ENCODE data around the gene NMT1. TPM values are rescaled to one million over a fixed set of nuclear protein-coding genes. Genes with fewer than 3 reads are reported as not detected.

NMT1 gene
- total RNA-seq, 1 experiment from 2014 or later: 152 TPM

- TF ChIP-seq HMGXB4 (CRISPR knock-in tag; IDR thresholded peaks at IDR 0.05) (no peak), ZNF219 (CRISPR knock-in tag; IDR thresholded peaks at IDR 0.05; ENCODE audit: borderline replicate concordance) (no peak), SMAD3 (CRISPR knock-in tag; IDR thresholded peaks at IDR 0.05; ENCODE audit: borderline replicate concordance) (no peak), NFATC4 (CRISPR knock-in tag; IDR thresholded peaks at IDR 0.05) (no peak), EMX1 (CRISPR knock-in tag; IDR thresholded peaks at IDR 0.05) (no peak)
Measured at GRCh38 chr17:45096926-45097325, 35.8 kb downstream of the NMT1 start (continued).

- Mint-ChIP-seq H3K27me3 (ENCODE audit: low read depth) (no peaks in the 10 kb centered on the region), H3K27ac (no peak overlapping the region; the same call in 1 of the 2 replicates), H3K9me3 (no peaks in the 10 kb centered on the region), H3K36me3 (peaks cover 73% of the 10 kb centered on the region), H3K4me3 (no peak overlapping the region), H3K4me1 (no peaks in the 10 kb centered on the region)
- no peak for ATAC-seq
- POLR2A ChIA-PET: interaction anchor here (0.5 to 0.9 kb wide), 2 partner anchors 11 to 107 kb away, joined by 3 read pairs; no protein-coding TSS in a partner anchor
- TF ChIP-seq ARID4B (CRISPR knock-in tag; IDR thresholded peaks at IDR 0.05; ENCODE audit: borderline replicate concordance) (no peak), ZSCAN18 (CRISPR knock-in tag; IDR thresholded peaks at IDR 0.05) (no peak), RORB (CRISPR knock-in tag; IDR thresholded peaks at IDR 0.05) (no peak), PRRX2 (CRISPR knock-in tag; IDR thresholded peaks at IDR 0.05) (no peak), ZNF671 (CRISPR knock-in tag; IDR thresholded peaks at IDR 0.05) (no peak)
- DNase-seq (ENCODE audit: low spot score): no peak
- CTCF ChIA-PET: interaction anchor here (0.6 to 2.7 kb wide), 37 partner anchors 9 to 736 kb away, joined by 3 to 28 read pairs (median 6); partner anchors contain the start of genes ACBD4, GFAP, HEXIM2 and NMT1
Measured at GRCh38 chr17:45098081-45098868, 37.2 kb downstream of the NMT1 start.

GRCh38 chr17:45098869-45099616, 37.9 kb downstream of the NMT1 start:
- DNase-seq (ENCODE audit: low spot score) (peak; percentile 94), ATAC-seq (peak; percentile 96)
- H3K9me3 Mint-ChIP-seq: no peaks in the 10 kb centered on the region
- H3K36me3 Mint-ChIP-seq: peaks cover 73% of the 10 kb centered on the region
- H3K27ac Mint-ChIP-seq: peak overlapping the region; percentile 87
- no peaks in the 10 kb centered on the region for H3K27me3 Mint-ChIP-seq (ENCODE audit: low read depth)
- ChIA-PET CTCF (interaction anchor here (0.6 to 2.7 kb wide), 43 partner anchors 10 to 232 kb away, joined by 3 to 28 read pairs (median 5); partner anchors contain the start of genes ACBD4, EFTUD2, GFAP and HEXIM2), POLR2A (interaction anchor here (0.5 to 0.9 kb wide), 2 partner anchors 10 to 106 kb away, joined by 3 read pairs; no protein-coding TSS in a partner anchor)
- H3K4me1 Mint-ChIP-seq: no peaks in the 10 kb centered on the region
- H3K4me3 Mint-ChIP-seq: no peak overlapping the region
- no peak for TF ChIP-seq MYBL2 (CRISPR knock-in tag; IDR thresholded peaks at IDR 0.05)
- no peak for TF ChIP-seq AFF4 (CRISPR knock-in tag; IDR thresholded peaks at IDR 0.05; ENCODE audit: borderline replicate concordance)
- TF ChIP-seq GABPB1 (CRISPR knock-in tag; IDR thresholded peaks at IDR 0.05): no peak
- TF ChIP-seq NR3C1 (CRISPR knock-in tag; conservative IDR thresholded peaks at IDR 0.05; ENCODE audit: low read depth): no peak
- TF ChIP-seq HMGXB4 (CRISPR knock-in tag; IDR thresholded peaks at IDR 0.05): 0 out of 2 replicates have a peak, but pooled peaks have one; percentile 52
- no peak for TF ChIP-seq IRF1 (CRISPR knock-in tag; IDR thresholded peaks at IDR 0.05)
- TF ChIP-seq FOXK1 (CRISPR knock-in tag; IDR thresholded peaks at IDR 0.05): no peak
